Fibroblast of lung (primary cell): ENCODE measurements around the gene ADD3. TPM values are rescaled to one million over a fixed set of nuclear protein-coding genes. Genes with fewer than 3 reads are reported as not detected.

Source experiments
- DNase-seq, 2 donors: peaks; one replicate each; pipeline versions ENCODE4 v3.0.0 to v3.0.0-alpha.2; 2010; ENCODE audit warnings: low read depth in 2 of 2
- H2AFZ ChIP-seq: 2 replicates; pipeline ENCODE4 v1.5.1; 2012; ENCODE audit warnings: low read length, control low read depth, inconsistent platforms
- H3K27ac ChIP-seq: 2 replicates; pipeline ENCODE4 v1.5.1; 2011; ENCODE audit warnings: low read length, control low read depth; ENCODE audit not compliant: insufficient read depth
- H3K27me3 ChIP-seq: 2 replicates; pipeline ENCODE4 v1.5.1; 2011; ENCODE audit warnings: mild to moderate bottlenecking, low read length; ENCODE audit not compliant: control insufficient read depth, insufficient read depth
- H3K36me3 ChIP-seq: 2 replicates; pipeline ENCODE4 v1.5.1; 2011; ENCODE audit warnings: low read length; ENCODE audit not compliant: control insufficient read depth, insufficient read depth
- H3K4me1 ChIP-seq: 2 replicates; pipeline ENCODE4 v1.5.1; 2011; ENCODE audit warnings: low read length; ENCODE audit not compliant: control insufficient read depth, insufficient read depth; ENCODE audit errors: extremely low read depth
- H3K4me2 ChIP-seq: 2 replicates; pipeline ENCODE4 v1.5.1; 2011; ENCODE audit warnings: low read length, control low read depth; ENCODE audit not compliant: insufficient read depth; ENCODE audit errors: extremely low read depth
- H3K4me3 ChIP-seq, 4 experiments: fragments of 200-600 bp in 1 of 4; sonication (generic) in 1 of 4; replicated peaks in 1 of 4; 2 replicates each; pipeline ENCODE4 v1.5.1; 2011 to 2016; ENCODE audit warnings: low read length in 4 of 4, low read depth in 3 of 4, mild to moderate bottlenecking in 3 of 4, control low read depth in 2 of 4, inconsistent platforms in 1 of 4, mixed read lengths in 1 of 4; ENCODE audit not compliant: insufficient read depth in 1 of 4; ENCODE audit errors: control extremely low read depth in 1 of 4
- H3K79me2 ChIP-seq: 2 replicates; pipeline ENCODE4 v1.5.1; 2012; ENCODE audit warnings: mild to moderate bottlenecking, low read length, inconsistent platforms; ENCODE audit not compliant: control insufficient read depth, insufficient read depth
- H3K9ac ChIP-seq: 2 replicates; pipeline ENCODE4 v1.5.1; 2011; ENCODE audit warnings: mild to moderate bottlenecking, low read length, control low read depth; ENCODE audit not compliant: insufficient read depth
- H3K9me3 ChIP-seq: 2 replicates; pipeline ENCODE4 v1.5.1; 2012; ENCODE audit warnings: low read depth, low read length; ENCODE audit not compliant: control insufficient read depth, insufficient read depth
- H4K20me1 ChIP-seq: 2 replicates; pipeline ENCODE4 v1.5.1; 2011; ENCODE audit warnings: low read length; ENCODE audit not compliant: control insufficient read depth, insufficient read depth; ENCODE audit errors: extremely low read depth
- CTCF ChIP-seq, 2 donors: IDR thresholded peaks in 1 of 2; conservative IDR thresholded peaks in 1 of 2; 1 replicate in 1 of 2; 2 replicates in 1 of 2; pipeline ENCODE4 v1.5.1; 2011 to 2012; ENCODE audit warnings: low read length in 2 of 2, control low read depth in 1 of 2, inconsistent platforms in 1 of 2, low read depth in 1 of 2, mild to moderate bottlenecking in 1 of 2
- EZH2 ChIP-seq: IDR thresholded peaks from 2 replicates; pipeline ENCODE4 v1.5.1; 2012; ENCODE audit warnings: low read length, control low read depth, mild to moderate bottlenecking; ENCODE audit errors: missing control alignments
- polyA plus RNA-seq, 2 donors: library from polyadenylated mRNA; depleted of rRNA in 1 of 2; stranded (reverse) in 1 of 2; unstranded in 1 of 2; fragments of >200 nt; gene quantifications; 2 replicates each; pipeline ENCODE4 v1.2.1, GENCODE V29; 2011 to 2012; ENCODE audit warnings: missing spikeins in 1 of 2
- total RNA-seq: library from RNA; depleted of rRNA; stranded (reverse); fragments of >200 nt; gene quantifications from 2 replicates; pipeline ENCODE4 v1.2.1, GENCODE V29; 2014

ADD3 gene
- total and polyA plus RNA-seq, 2 donors (not counting 1 experiment from before 2014, with no cell fraction given): 93.0 to 416 TPM

GRCh38 chr10:110167149-110167548, 159.4 kb downstream of the ADD3 start:
- TF ChIP-seq CTCF (conservative IDR thresholded peaks at IDR 0.05 in 1 of 2, IDR thresholded peaks at IDR 0.05 in 1 of 2; ENCODE audit: low read depth in 1 of 2, low read length in 2 of 2) (no peak), EZH2 (no peak)

GRCh38 chr10:110168601-110169481, 161.1 kb downstream of the ADD3 start:
- no peak for DNase-seq
- H3K27me3 ChIP-seq: peaks cover 33% of the 10 kb centered on the region
- H4K20me1 ChIP-seq: no peaks in the 10 kb centered on the region
- TF ChIP-seq EZH2: no peak
- TF ChIP-seq CTCF (conservative IDR thresholded peaks at IDR 0.05 in 1 of 2, IDR thresholded peaks at IDR 0.05 in 1 of 2; ENCODE audit: low read depth in 1 of 2, low read length in 2 of 2): no peak
- no peak overlapping the region for H3K27ac ChIP-seq
- H3K79me2 ChIP-seq: no peaks in the 10 kb centered on the region
- no peak overlapping the region for H2AFZ ChIP-seq
- no peak overlapping the region for H3K4me2 ChIP-seq
- no peaks in the 10 kb centered on the region for H3K36me3 ChIP-seq
- no peaks in the 10 kb centered on the region for H3K4me1 ChIP-seq
- no peak overlapping the region for H3K9ac ChIP-seq
- H3K4me3 ChIP-seq: no peak overlapping the region
- no peaks in the 10 kb centered on the region for H3K9me3 ChIP-seq

More at GRCh38 chr10:110167149-110167548, 159.4 kb downstream of the ADD3 start:
- Histone ChIP-seq H3K79me2 (no peaks in the 10 kb centered on the region), H3K4me1 (no peaks in the 10 kb centered on the region), H3K9ac (no peak overlapping the region), H3K9me3 (no peaks in the 10 kb centered on the region), H3K36me3 (no peaks in the 10 kb centered on the region), H2AFZ (no peak overlapping the region), H3K4me3 (no peak overlapping the region), H4K20me1 (no peaks in the 10 kb centered on the region), H3K4me2 (no peak overlapping the region), H3K27ac (no peak overlapping the region), H3K27me3 (peaks cover 37% of the 10 kb centered on the region)
- no peak for DNase-seq

GRCh38 chr10:110169586-110169985, 161.8 kb downstream of the ADD3 start:
- no peaks in the 10 kb centered on the region for H3K9me3 ChIP-seq
- H3K36me3 ChIP-seq: no peaks in the 10 kb centered on the region
- no peak overlapping the region for H3K27ac ChIP-seq
- H3K4me1 ChIP-seq: no peaks in the 10 kb centered on the region
- no peaks in the 10 kb centered on the region for H4K20me1 ChIP-seq
- no peak overlapping the region for H3K9ac ChIP-seq
- H3K27me3 ChIP-seq: peaks cover 33% of the 10 kb centered on the region
- no peak overlapping the region for H3K4me2 ChIP-seq
- no peak overlapping the region for H3K4me3 ChIP-seq
- no peaks in the 10 kb centered on the region for H3K79me2 ChIP-seq
- DNase-seq: no peak
- TF ChIP-seq EZH2 (no peak), CTCF (conservative IDR thresholded peaks at IDR 0.05 in 1 of 2, IDR thresholded peaks at IDR 0.05 in 1 of 2; ENCODE audit: low read depth in 1 of 2, low read length in 2 of 2) (no peak)
- H2AFZ ChIP-seq: no peak overlapping the region
